Tracheal epithelial cell (primary cell): Measurements from ENCODE around the gene PHACTR4. TPM values are rescaled to one million over a fixed set of nuclear protein-coding genes. Genes with fewer than 3 reads are reported as not detected.

Experiments used
- total RNA-seq: library from RNA; depleted of rRNA; stranded (reverse); fragments of >200 nt; gene quantifications from 2 replicates; pipeline ENCODE4 v1.2.1, GENCODE V29; 2014

PHACTR4 gene
- 4.6 and 5.1 TPM in 2 replicates for total RNA-seq

GRCh38 chr1:28369371-28370238, at the start of gene PHACTR4:
PHACTR4 (plus strand) TSS chr1:28369740; CDS start chr1:28407448, 37,708 bp downstream.

GRCh38 chr1:28505406-28506187, 136.1 kb downstream of the PHACTR4 start, which contains the start of gene RCC1:
RCC1 (plus strand) TSS chr1:28506043; CDS start chr1:28529867, 23,824 bp downstream.

Other genes with a start within 250 kb of the PHACTR4 start
- 7.5 and 8.7 TPM in 2 replicates for gene PTAFR, start 193.1 kb upstream of the PHACTR4 start, total RNA-seq
- gene DNAJC8, start 136.7 kb upstream of the PHACTR4 start, total RNA-seq: 37.1 and 54.9 TPM in 2 replicates
- 163 and 168 TPM in 2 replicates for gene ATP5IF1, start 133.6 kb upstream of the PHACTR4 start, total RNA-seq
- 21.9 and 35.0 TPM in 2 replicates for gene SESN2, start 110.2 kb upstream of the PHACTR4 start, total RNA-seq
- 29.0 and 30.6 TPM in 2 replicates for gene MED18, start 40.7 kb upstream of the PHACTR4 start, total RNA-seq
- 88.4 and 147 TPM in 2 replicates for gene RCC1, start 136.3 kb downstream of the PHACTR4 start, total RNA-seq
- 14.9 and 21.4 TPM in 2 replicates for gene TRNAU1AP, start 183.3 kb downstream of the PHACTR4 start, total RNA-seq
- gene RAB42, start 222.5 kb downstream of the PHACTR4 start, total RNA-seq: 0.21 and 30.6 TPM in 2 replicates